PC-9 (cell line): ENCODE measurements around the gene NMD3.

Experiments
- EZH2 ChIP-seq: fragments of 200-600 bp; sonication (generic); IDR thresholded peaks from 2 replicates; pipeline ENCODE4 v1.8.0; 2017; ENCODE audit warnings: antibody characterized with exemption, low read depth
- TF ChIP-seq, protein P1 (sequence below): fragments of 200-600 bp; sonication (generic); conservative IDR thresholded peaks from 2 replicates; pipeline ENCODE4 v1.6.1; 2017; ENCODE audit warnings: mixed run types, antibody characterized with exemption, mild to moderate bottlenecking, moderate library complexity

GRCh38 chr3:161215185-161215584, 5.9 kb upstream of the NMD3 start:
- TF ChIP-seq, protein P1, sequence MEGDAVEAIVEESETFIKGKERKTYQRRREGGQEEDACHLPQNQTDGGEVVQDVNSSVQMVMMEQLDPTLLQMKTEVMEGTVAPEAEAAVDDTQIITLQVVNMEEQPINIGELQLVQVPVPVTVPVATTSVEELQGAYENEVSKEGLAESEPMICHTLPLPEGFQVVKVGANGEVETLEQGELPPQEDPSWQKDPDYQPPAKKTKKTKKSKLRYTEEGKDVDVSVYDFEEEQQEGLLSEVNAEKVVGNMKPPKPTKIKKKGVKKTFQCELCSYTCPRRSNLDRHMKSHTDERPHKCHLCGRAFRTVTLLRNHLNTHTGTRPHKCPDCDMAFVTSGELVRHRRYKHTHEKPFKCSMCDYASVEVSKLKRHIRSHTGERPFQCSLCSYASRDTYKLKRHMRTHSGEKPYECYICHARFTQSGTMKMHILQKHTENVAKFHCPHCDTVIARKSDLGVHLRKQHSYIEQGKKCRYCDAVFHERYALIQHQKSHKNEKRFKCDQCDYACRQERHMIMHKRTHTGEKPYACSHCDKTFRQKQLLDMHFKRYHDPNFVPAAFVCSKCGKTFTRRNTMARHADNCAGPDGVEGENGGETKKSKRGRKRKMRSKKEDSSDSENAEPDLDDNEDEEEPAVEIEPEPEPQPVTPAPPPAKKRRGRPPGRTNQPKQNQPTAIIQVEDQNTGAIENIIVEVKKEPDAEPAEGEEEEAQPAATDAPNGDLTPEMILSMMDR, result no peak
- no peak for TF ChIP-seq EZH2
